ENCODE results near the gene THSD7A. TPM values are rescaled to one million over a fixed set of nuclear protein-coding genes. Genes with fewer than 3 reads are reported as not detected.

The THSD7A gene
- total RNA-seq, 1 experiment from 2014 or later: 0.20 TPM

DNA sequence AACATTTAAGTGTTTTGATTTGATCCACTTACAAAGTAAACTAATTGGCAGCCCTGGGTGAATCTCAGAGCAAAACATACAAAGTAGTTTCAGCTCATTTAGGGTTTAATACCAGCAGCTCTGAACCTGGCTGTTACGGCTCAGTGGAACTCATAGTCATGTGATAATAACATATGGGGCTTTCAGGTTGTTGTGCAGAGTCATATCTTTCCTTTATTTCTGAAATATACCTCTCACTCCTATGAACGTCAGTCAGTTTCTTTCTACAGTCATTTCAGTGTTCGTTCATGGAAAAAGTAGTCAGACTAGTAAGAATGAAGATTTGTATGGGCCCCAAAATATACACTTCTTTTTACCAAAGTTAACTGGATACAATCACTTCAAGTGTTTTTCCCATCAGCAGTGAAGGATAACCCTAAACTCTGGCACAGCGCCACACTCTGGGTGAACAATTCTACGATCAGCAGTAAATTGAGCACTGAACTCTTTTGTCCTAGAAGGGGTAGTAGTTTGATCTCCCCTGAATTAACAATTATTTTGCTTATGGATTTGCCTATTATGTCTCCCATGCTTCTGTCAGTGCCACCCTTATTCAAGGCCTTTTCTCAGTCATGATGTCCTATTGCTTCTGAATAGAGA, 218.6 kb downstream of the THSD7A start:
- no peak for DNase-seq (ENCODE audit: low read depth)
- in situ Hi-C loops (cut with HindIII; ENCODE audit: low pct_unique_long_range_greater_than_20kb, low sequenced_read_pairs): no loop called here

DNA sequence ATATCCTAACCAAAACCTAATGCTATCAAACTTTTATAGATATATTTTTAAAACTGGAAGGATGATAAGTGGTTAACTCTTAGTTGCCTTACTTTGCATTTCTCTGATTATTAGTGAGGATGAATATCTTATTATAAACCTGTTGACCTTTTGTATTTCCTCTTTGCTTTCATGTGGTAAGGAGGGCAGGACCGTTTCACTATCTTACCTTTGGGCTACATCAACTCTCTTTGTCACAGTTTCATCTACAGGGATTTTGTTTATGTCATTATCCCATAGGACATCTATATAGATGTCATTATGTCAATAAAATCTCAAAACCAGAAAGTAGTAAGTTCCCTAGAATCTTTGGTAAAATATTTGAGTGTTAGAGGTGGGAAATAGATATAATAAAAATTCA, 219.3 kb downstream of the THSD7A start:
- DNase-seq (ENCODE audit: low read depth): no peak
- in situ Hi-C loops (cut with HindIII; ENCODE audit: low pct_unique_long_range_greater_than_20kb, low sequenced_read_pairs): no loop called here

DNA sequence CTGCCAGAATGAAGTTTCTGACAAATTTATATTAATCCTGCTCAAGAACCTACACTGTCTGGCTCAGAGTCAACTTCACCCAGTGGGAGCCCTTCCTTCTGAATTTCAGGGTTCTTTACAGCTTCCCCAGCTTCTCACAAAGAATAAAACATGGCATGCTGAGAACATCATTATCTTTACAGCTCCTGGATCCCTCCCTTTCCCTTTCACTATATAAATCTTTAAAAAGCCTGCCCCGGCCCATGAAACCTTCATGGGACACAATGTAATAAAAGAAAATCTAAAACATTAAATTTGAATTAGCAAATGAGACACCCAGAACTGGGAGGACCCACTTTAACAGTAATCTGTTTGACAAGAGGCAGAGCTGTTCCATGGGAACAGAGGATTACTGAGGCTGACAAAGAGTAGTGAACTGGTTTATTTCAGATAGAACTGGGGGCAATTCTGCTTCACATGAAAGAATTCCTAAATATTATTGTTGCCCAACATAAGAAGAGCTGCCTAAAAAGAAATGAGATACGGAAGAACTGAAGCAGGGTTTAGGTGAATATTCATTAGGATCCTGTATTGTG, 222.8 kb downstream of the THSD7A start:
- no peak for DNase-seq (ENCODE audit: low read depth)
- in situ Hi-C loops (cut with HindIII; ENCODE audit: low pct_unique_long_range_greater_than_20kb, low sequenced_read_pairs): no loop called here

DNA sequence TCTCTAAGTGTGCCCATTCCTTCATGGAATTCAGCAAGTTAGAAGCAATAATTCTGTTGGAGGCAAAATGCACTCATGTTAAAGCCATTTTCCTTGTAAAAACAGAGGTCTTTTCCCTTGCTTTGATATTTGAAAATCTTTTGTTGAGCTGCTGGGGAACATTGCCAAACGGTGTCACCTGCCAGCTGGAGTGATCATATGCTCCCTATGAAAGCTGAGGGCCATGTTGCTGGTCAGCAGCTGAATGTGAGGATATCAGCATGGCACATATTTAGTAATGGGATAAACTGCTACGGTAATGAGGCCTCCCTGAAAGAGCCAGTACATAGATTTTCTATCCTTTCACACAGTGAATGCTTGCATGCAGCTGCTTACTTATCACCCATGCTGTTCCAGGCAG, 224.3 kb downstream of the THSD7A start:
- no peak for DNase-seq (ENCODE audit: low read depth)
- in situ Hi-C loops (cut with HindIII; ENCODE audit: low pct_unique_long_range_greater_than_20kb, low sequenced_read_pairs): no loop called here

DNA sequence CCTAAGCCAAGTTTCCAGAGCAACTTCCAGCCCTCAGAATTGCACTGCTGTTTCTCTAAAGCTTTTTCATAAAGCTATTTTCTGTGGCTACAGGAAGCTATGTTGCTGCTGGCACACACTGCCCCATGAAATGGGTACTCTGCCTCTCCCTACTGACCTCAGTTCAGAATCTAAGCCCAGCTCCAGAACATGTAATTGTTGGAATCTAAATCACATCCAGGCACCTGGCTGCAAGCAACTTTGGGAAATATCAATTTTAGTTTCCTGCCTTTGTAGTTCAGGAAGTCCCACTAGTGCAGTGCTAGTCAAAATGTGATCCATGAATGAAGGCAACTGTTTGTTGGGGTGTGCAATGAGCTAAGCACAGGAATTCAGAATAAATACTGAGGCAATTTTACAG, 226.2 kb downstream of the THSD7A start:
- in situ Hi-C loops (cut with HindIII; ENCODE audit: low pct_unique_long_range_greater_than_20kb, low sequenced_read_pairs): no loop called here
- no peak for DNase-seq (ENCODE audit: low read depth)

DNA sequence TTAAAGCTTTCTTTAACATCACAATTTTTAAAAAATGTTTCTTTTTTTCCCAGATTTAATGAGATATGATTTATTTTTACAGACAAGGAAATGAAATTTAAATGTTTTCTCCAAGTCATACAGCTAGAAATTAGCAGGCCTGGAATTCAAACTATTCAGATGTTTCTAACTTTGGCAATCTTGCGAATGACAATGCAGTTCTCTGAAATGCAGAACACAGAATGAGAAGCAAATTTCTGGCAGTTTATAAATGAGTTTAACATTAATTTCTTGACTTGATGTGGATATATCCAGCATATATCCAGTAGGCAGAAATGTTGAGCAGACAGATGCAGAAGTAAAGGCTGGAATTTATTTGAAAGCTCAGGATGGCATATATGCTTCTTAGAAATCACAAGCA, 227.5 kb downstream of the THSD7A start:
- in situ Hi-C loops (cut with HindIII; ENCODE audit: low pct_unique_long_range_greater_than_20kb, low sequenced_read_pairs): no loop called here
- DNase-seq (ENCODE audit: low read depth): no peak

DNA sequence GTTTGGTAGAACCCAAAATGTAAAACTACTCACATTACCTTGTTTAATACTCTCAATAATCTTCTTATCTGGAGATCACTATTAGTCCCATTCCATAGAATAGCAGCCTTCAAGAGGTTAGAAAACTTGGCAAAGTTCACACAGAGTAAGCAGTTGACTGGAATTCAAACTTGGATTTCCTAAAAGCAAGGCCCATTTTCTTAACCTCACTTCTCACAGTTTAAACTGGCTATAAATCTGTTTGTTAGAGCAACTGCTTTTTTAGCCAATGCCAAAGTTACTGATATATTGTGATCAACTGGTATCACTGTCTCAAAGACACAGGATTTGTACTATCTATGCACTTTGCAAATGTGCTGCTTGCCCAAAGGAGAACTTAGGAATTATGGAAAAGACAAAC, 230.2 kb downstream of the THSD7A start:
- no peak for DNase-seq (ENCODE audit: low read depth)
- in situ Hi-C loops (cut with HindIII; ENCODE audit: low pct_unique_long_range_greater_than_20kb, low sequenced_read_pairs): no loop called here

DNA sequence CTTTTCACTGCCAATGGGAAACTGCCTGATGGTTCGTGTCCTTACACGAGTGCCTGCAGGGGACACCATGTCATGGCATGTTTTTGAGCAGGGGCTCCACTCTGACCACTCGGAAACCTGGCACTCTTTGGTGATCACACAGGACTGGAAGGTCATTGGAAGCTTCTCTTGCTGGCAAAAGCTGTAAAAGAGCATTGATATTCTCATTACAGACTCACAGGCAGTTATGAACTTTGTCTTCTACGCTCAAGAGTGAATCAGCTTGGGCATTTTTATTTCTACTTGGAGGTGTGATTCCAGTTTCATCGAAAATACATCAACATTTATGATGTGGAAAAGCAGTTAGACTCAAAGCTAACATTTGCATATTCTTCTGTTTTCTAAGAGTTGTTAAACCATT, 238.7 kb downstream of the THSD7A start:
- no peak for DNase-seq (ENCODE audit: low read depth)
- in situ Hi-C loops (cut with HindIII; ENCODE audit: low pct_unique_long_range_greater_than_20kb, low sequenced_read_pairs): no loop called here

DNA sequence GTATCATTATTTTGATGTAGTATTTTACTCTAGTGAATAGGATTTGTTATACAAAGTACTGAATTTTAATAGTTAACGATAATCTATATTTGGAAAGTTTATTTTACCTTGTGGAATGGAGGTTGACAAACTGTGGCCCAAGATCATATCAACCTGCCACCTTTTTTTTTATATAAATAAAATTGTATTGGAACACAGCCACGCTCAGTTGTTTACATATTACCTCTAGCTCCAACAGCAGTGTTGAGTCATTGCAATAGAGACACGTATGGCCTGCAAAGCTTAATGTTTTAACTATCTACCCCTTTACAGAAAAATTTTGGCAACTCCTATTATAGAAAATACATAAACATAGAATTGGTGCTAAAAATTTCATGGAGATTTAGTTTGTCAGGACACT, 239.3 kb downstream of the THSD7A start:
- in situ Hi-C loops (cut with HindIII; ENCODE audit: low pct_unique_long_range_greater_than_20kb, low sequenced_read_pairs): no loop called here
- no peak for DNase-seq (ENCODE audit: low read depth)

DNA sequence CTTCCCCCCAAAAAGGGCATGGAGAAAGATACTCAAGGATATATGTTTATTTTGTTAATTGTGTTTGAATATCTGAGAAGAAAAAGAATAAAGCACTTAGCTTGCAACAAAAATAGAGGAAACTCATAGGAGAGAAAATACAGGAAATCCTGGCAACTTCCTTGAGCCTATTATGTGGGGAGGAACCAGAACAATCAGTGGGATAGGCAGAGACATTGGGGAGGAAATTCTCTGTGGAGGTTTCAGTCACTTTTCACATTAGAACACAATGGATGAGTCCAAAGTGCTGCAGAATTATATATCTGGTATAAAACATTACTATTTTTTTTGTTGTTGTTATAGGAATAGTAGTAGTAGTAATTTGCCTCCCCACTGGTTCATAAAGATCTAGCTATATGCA, 240.1 kb downstream of the THSD7A start:
- in situ Hi-C loops (cut with HindIII; ENCODE audit: low pct_unique_long_range_greater_than_20kb, low sequenced_read_pairs): no loop called here
- no peak for DNase-seq (ENCODE audit: low read depth)

DNA sequence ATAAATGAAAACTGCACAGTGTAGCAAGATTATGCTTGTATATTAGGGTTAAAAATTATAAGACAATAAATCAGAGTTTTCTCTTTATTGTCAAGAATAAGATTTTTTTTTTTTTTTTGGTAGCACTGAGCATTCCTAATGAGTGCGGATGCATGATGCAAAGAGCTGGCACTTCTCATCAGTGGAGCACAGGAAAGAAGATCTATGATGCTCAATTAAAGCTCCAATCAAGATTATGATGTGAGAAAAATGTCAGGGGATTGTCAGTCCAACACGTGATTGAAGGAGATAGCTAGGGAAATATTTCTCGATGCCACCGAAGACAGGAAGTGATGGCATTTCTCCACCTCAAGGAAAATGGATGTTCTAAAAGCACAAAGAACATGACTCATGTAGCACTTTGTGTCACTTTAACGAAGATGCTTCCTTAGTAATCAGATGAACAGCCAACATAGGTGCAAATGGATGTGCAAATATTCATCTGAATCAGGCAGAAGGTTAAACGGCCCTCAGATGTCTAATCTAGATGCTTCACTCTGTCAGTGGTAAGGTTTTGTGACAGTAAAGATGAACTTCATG, 240.9 kb downstream of the THSD7A start:
- DNase-seq (ENCODE audit: low read depth): no peak
- in situ Hi-C loops (cut with HindIII; ENCODE audit: low pct_unique_long_range_greater_than_20kb, low sequenced_read_pairs): no loop called here

DNA sequence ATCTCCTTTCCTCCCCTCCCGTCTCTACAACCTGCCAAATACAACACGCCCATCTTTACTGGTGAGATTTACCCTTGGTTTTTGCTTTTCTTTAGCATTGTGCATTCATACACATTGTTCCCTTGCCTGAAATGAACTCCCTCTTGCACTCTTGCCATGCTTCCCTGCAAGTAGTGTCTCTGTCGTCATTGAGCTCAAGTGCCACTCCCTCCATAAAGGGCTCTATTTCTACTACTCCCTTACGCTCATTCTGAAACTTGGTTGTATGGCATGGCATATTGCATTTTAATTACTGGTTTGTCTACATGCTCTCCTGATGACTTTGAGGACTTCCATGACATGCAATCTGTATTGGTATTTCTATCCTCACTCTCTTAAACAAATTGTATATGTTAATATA, 242.7 kb downstream of the THSD7A start:
- in situ Hi-C loops (cut with HindIII; ENCODE audit: low pct_unique_long_range_greater_than_20kb, low sequenced_read_pairs): no loop called here
- DNase-seq (ENCODE audit: low read depth): no peak

DNA sequence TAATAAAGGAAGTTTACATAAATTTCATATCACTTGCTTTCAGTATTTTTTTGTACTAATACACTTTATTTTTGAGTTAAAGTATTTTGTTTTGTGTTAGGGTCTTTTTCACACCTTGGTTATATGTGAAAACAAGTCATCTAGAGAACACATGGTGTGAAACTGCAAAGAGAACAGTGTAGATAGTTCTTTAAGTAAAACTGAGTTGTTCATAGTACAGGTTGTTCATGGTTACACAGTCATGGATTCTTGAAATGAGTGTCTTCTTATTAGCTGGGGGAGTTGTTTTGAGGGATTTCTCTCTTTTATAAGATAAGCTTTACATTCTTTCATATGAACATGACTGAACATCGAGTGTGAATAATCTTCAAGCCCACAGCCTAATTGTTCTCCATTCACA, 244.2 kb downstream of the THSD7A start:
- no peak for DNase-seq (ENCODE audit: low read depth)
- in situ Hi-C loops (cut with HindIII; ENCODE audit: low pct_unique_long_range_greater_than_20kb, low sequenced_read_pairs): no loop called here

DNA sequence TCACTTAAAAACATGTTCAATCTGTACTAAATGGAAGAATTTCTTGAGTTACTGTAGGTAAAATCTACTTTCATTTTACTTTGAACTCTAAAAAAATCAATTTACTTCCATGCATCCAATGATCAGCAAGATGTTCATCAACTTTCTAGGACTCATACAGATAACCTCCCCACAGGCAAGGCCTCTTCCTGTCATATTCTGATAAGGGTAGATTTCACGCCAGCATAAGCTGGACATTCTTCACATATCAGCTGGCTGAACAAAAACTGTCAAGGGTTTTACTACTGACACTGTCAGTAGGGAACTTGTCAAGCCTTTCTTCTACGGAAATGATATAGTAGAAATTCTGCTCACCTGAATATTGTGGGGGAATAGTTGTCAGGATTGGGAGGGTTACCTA, 244.9 kb downstream of the THSD7A start:
- no peak for DNase-seq (ENCODE audit: low read depth)
- in situ Hi-C loops (cut with HindIII; ENCODE audit: low pct_unique_long_range_greater_than_20kb, low sequenced_read_pairs): no loop called here

DNA sequence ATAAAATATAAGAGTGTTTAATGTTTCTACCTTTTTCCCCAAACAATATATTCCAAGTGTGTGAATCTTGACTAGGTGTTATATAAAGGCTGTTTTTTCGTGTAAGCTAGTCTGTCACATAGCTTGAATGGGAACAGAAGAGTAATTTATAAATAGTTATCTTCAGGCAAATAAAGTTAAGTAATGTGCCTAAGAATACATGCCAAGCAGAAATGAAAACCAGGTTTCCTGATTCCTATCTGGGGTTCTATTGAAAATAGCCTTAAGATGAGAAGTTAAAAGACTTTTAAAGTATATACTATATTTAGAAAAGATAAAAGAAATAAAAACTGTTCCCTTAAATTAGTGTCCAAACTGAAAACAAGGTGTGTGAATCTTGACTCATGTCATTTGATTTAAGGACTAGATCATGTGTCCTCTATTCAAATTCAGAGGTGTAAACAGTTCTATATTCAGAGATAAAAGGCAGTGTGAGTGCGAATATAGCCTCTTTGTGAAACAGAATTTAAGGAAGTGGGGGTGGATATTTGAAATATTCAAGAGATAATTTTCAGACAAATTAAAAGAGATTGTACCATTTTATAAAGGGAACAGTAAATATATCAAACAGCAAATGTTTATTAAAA, 247.5 kb downstream of the THSD7A start:
- in situ Hi-C loops (cut with HindIII; ENCODE audit: low pct_unique_long_range_greater_than_20kb, low sequenced_read_pairs): no loop called here
- no peak for DNase-seq (ENCODE audit: low read depth)

DNA sequence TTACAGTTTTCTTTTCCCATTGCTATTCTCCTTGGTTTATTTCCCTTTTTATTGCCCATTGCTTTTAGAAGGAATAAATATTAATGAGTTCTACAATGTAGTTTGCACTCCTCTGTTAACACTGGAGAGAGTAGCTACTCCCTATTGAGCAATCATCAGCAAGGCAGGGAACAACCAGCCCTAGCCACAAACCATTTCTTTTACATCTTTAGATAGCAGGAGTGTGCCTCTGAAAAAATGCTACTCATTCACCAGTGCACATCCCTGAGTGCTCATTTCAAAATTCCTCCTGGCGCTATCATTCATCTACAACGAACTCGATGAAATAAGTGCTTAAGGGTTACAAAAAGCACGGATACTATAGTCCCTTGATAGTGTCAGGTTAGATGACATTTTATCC, 252.9 kb downstream of the THSD7A start:
- DNase-seq (ENCODE audit: low read depth): no peak
- in situ Hi-C loops (cut with HindIII; ENCODE audit: low pct_unique_long_range_greater_than_20kb, low sequenced_read_pairs): no loop called here

DNA sequence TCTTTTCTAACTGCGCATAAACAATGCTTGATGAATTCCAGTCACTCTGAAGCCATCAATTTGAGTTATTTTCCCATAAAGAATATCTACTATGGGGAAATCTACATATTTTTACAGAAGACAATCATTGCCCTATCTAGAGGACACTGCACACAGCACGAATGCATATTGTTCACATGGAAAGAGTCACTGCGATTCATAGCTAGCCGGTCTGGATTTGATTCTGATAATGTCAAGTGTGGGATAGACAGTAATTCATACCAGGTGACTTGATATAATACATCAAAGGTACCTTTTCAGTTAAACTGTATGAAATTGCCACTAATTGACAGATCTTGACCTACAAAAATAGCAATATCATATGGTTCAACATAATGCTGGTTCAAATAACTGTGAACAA, 255.7 kb downstream of the THSD7A start:
- in situ Hi-C loops (cut with HindIII; ENCODE audit: low pct_unique_long_range_greater_than_20kb, low sequenced_read_pairs): no loop called here
- DNase-seq (ENCODE audit: low read depth): no peak

DNA sequence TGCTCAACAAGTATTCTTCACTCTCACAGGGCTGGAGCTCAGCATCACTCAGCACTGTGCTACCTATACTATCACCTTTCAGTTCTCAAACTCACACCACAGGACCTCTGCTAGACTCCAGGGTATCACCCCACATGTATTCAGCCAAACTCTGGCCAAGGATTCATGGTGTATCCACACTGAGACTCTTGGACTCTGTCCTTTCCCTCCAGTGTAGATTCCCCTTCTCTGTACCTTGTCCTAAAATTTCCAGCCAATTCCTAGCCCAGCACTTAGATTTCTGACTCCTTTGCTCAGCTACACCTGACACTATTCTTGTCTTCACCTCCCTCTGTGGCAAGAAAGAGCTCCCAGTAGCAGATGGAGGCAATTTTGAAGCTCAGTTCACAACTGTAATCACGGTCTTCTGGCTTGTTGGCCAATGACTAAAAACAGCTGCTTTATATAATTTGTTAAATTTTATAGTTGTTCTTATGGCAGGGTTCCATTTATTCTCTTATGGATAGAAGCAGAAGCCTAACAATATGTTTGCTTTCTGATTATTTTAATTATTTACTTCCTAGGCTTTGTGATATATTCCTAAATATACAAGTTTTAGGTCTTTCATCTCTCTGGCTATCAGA, 258.8 kb downstream of the THSD7A start:
- in situ Hi-C loops (cut with HindIII; ENCODE audit: low pct_unique_long_range_greater_than_20kb, low sequenced_read_pairs): no loop called here
- no peak for DNase-seq (ENCODE audit: low read depth)

DNA sequence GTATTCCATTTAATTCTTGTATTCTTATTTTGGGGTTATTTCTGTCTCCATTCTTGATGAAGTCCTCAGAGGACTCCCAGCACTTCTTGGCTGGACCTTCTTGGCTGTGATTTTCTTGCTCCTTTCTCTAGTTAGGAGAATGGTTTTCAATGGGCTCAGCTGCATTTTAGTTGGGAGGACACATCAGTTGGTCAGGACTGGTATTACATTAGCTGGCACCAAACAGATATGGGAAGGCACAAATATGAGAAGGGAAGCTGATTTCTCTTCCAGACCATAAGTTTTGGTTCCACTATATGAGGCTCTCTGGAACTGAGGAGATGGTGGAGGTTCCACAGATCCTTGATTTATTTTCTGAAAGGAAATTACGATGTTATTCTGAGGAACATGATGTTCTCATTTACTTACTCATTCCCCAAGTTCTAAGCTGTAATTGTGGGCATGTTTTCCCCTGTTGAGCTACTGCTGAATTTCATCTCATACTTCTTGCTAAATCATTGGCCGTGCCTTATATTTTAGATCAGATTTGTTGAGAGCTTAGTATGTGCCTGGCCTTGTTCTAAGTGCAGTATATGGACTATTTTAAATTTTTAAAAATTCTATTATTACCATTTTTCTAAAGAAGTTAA, 261.0 kb downstream of the THSD7A start:
- in situ Hi-C loops (cut with HindIII; ENCODE audit: low pct_unique_long_range_greater_than_20kb, low sequenced_read_pairs): no loop called here
- no peak for DNase-seq (ENCODE audit: low read depth)

Data from Caki2 (cell line).